ENCODE data around the gene TNNI2.

The TNNI2 gene

GRCh38 chr11:1822648-1823375 lies 16.0 kb upstream of the TNNI2 start:
- no peak for DNase-seq

GRCh38 chr11:1823376-1824220 lies 15.2 kb upstream of the TNNI2 start:
- DNase-seq: no peak

- no peak for DNase-seq
Observed at GRCh38 chr11:1824221-1825038, 14.4 kb upstream of the TNNI2 start.

GRCh38 chr11:1825039-1825740 lies 13.6 kb upstream of the TNNI2 start:
- DNase-seq: no peak

- DNase-seq: no peak
Observed at GRCh38 chr11:1825785-1826451, 12.9 kb upstream of the TNNI2 start.

GRCh38 chr11:1826552-1827094 lies 12.2 kb upstream of the TNNI2 start:
- no peak for DNase-seq

GRCh38 chr11:1827095-1827813 lies 11.5 kb upstream of the TNNI2 start:
- peak; percentile 45 for DNase-seq

- no peak for DNase-seq
Observed at GRCh38 chr11:1827931-1828330, 10.8 kb upstream of the TNNI2 start.

- DNase-seq: no peak
Observed at GRCh38 chr11:1828542-1828941, 10.2 kb upstream of the TNNI2 start.

GRCh38 chr11:1829039-1829820 lies 9.6 kb upstream of the TNNI2 start:
- no peak for DNase-seq

GRCh38 chr11:1830004-1830321 lies 8.8 kb upstream of the TNNI2 start:
- DNase-seq: no peak

- DNase-seq: no peak
Observed at GRCh38 chr11:1830322-1831223, 8.2 kb upstream of the TNNI2 start.

- no peak for DNase-seq
Observed at GRCh38 chr11:1831338-1832210, 7.2 kb upstream of the TNNI2 start.

GRCh38 chr11:1832211-1832919 lies 6.4 kb upstream of the TNNI2 start:
- DNase-seq: no peak

- no peak for DNase-seq
Observed at GRCh38 chr11:1832920-1833295, 5.9 kb upstream of the TNNI2 start.

- no peak for DNase-seq
Observed at GRCh38 chr11:1834062-1834610, 4.6 kb upstream of the TNNI2 start.

Data from NCI-H1694 treated with DMSO at 0.1 percent for 48 hours (cell line).